Right hindlimb (tissue), 1 donor: ENCODE results near the gene SPDL1.

Experiments used
- DNase-seq: peaks from one replicate; pipeline ENCODE4 v3.0.0-alpha.2; 2018

Gene SPDL1, protein sequence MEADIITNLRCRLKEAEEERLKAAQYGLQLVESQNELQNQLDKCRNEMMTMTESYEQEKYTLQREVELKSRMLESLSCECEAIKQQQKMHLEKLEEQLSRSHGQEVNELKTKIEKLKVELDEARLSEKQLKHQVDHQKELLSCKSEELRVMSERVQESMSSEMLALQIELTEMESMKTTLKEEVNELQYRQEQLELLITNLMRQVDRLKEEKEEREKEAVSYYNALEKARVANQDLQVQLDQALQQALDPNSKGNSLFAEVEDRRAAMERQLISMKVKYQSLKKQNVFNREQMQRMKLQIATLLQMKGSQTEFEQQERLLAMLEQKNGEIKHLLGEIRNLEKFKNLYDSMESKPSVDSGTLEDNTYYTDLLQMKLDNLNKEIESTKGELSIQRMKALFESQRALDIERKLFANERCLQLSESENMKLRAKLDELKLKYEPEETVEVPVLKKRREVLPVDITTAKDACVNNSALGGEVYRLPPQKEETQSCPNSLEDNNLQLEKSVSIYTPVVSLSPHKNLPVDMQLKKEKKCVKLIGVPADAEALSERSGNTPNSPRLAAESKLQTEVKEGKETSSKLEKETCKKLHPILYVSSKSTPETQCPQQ

DNA sequence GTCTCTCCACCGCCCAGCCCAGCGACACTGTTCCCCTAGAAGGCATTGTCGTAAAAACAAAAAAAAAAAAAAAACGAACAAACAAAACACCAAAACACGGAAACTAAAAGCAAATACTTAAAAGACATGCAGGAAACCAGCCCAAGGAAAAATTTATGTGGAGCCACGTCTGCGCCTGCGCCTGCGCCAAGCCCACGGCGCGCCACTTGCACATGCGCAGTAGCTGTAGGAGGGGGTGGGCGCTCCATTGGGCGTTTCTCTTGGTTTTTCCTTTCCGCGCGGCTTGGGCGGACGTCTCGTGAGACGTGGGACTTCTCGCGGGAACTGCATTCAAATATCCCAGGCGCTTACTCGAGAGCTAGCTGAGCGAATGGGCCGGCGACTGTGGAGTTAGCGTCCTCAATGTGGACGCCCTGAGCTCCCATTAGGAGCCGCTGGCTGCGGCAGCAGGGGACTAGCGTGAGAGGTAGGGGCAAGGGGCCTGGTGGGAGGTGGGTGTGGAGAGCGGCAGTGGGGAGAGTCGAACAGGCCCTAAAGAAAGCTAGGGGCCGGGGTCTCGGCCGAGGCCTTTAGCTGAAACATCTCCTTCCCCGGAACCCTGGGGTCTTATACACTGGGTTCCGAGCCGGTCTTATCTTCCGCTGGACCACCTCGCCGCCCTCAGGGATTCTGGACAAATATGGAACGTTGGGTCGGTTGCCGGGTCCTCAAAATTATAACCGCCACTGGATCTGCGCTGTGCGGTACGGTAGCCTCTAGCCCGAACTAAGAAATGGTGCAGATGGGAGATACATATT is at the start of gene SPDL1:
TSS of gene SPDL1 (plus strand) at position 350 of the 797 bp plus-strand sequence. CDS start 4,644 bp downstream, outside the sequence.
- peak; percentile 97 for DNase-seq

DNA sequence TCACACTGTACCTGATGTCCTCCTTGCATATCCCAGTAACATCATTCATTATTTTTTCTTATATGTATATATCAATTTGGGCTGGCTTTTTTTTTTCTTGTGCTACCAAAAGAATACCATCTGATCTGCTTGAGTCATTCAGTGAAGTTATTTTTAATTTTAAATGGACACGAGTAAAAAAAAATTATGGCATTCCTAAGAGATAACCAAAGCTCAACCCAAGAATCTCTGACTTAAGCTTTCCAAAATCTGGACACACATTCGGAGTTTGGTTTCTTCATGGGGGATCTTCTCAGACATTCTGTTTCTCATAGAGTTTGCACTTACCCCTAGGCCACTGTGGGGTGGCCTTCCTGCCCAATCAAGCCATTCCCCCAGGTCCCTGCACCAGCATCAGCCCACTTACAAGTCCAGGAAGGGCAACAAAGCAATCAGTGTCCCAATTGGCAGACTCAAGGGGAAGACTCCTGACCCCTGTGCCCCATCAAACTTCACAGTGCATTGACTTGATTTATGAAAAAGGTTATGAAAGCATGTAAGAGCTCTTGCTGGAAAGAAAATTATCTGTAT is 49.2 kb upstream of the SPDL1 start:
- no peak for DNase-seq

DNA sequence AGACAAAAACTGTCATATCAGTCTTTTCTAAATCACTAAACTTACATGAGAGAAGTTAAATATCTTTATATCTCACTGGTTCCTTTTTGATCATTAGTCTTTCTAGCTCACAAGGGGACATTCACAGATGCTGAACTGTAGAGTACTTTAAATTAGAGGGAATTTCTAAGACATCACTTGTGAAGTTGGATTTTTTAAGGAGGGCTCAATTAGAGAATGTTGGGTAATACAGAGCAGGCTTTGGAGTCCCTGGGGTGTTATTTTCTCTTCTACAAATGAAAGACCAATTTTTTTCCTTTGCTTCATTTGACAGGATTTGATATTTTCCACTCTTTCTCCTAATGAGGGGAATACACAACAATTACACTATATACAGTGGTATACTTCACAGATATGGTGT is 48.6 kb upstream of the SPDL1 start:
- DNase-seq: no peak

DNA sequence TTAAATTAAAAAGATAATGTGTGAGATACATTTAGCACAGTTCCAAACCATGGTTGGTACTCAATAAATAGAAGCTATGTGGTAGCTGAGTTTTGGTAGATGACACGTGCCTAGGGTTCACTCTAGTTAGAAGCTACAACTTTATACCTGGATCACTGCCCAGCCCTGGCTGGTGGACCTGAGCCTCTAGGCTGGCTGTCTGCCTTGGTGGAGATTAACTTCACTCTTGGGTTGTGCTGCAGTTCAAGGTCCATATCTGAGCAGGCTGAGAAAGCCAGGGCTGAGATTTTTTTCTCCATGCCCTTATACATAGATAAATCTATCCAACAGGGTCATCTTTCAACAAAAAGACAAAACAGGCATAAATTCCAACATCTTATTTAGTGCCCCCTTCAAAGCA is 44.6 kb upstream of the SPDL1 start:
- DNase-seq: no peak

DNA sequence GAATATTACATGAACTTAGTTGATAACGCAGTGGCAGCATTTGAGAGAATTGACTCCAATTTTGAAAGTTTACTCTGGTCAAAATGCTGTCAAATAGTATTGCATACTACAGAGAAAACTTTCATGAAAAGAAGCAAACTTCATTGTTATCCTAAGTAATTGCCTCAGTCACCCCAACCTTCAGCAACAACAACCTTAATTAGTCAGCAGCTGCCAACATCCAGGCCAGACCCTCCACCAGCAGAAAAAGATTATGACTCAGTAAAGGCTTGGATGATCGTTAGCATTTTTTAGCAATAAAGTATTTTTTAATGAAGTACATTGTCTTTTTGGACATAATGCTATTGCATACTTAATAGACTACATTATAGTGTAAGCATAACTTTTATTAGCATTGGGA is 40.8 kb upstream of the SPDL1 start:
- no peak for DNase-seq

DNA sequence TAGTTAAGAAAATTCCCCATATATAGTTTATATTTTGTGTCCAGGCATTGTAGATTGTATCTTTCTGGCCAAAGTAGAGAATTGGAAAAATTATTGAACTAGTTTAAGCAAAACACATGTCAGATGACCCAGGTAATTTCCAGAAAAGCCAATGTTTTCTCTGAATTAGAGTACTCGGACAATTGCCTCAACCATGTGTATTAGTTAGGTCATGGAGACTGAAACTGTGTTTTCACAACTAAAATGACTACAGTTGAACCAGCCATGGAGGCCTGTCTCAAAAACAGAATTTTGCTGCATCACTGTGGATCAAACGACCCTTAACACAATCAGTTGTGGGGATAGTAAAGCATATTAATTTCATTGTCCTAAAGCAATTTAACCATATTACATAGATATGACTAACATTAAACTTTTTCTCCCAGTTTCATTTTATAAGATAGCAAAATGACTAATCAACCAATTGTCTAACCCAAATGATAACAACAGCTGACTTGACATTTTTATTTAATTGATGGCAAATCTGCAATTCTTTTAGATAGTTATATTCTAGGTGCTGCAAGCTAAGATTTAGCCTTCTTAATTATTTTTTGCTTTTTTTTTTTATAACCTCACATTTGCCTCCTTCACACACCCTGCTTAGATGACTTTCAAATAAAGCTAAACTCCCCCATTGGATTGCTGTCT is 39.2 kb upstream of the SPDL1 start:
- no peak for DNase-seq

DNA sequence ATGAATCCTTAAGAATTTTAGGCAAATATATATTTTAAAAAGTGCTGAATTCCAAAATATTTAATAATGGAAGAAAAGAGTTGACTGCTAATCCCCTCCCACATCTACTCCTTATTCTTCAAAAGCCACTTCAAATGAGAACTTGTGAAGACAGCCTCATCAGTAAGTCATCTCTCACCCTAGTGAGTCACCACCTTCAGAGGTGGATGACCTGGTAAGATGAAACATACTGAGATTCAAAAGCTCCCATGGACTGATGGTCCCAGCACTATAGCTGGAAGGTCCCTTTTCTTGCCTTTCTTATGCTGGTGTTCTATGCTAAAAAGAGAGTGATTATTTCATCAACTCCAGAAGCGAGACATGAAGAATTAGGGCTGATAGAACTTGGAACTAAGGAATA is 37.8 kb upstream of the SPDL1 start:
- no peak for DNase-seq

DNA sequence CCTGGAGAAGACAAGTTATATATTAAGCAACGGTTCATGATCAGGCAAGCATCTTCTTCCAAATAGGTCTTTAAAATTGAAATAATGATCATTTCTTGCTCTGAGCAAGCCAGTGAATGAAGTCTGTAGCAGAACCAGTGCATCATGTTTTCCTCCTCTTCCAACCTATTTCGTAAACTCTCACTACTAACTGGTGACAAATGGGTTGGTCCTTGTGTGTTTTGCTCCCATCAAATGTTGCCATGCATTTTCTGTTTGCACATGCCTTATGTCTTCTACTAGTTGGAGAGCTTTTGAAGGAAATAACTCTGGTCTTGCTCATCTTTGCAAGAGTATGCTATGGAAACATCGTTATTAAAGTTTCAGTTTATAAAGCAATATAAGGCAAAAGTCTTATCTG is 37.2 kb upstream of the SPDL1 start:
- no peak for DNase-seq

DNA sequence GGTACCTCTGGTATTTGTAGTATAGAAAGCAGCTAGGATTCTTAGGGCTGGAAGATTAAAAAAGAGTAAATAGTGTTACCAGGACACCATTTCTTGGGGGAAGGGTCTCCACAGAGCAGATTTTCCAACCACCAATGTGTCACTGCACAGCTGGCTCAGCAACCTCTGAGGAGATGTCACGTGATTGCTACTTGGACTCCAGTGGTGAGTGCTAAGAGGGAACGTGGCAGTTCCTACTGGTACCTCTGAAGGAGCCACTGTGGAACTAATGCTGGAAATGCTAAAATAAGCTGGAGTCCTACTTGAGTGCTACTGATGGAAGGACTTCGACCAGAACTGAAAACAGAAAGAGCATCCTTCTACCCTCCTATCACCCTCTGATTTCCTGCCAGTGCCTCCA is 36.1 kb upstream of the SPDL1 start:
- DNase-seq: peak; percentile 19

DNA sequence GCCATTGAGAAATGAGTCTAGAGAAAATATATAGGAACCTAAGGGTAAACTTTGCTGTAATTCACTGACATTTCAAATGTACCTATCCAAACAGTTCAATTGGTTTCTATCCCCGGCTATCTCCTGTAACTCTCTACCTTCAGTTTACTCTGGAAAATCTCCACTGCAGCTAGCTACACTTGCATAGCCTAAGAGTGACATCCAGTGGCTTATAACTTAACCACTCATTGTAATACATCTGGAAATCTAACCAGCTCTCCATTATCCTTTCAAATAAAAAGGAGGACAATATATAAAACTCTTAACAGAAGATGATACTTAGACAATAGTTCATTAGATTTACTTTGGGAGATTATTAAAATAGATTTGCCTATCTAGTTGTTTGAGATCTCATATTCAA is 35.3 kb upstream of the SPDL1 start:
- no peak for DNase-seq

DNA sequence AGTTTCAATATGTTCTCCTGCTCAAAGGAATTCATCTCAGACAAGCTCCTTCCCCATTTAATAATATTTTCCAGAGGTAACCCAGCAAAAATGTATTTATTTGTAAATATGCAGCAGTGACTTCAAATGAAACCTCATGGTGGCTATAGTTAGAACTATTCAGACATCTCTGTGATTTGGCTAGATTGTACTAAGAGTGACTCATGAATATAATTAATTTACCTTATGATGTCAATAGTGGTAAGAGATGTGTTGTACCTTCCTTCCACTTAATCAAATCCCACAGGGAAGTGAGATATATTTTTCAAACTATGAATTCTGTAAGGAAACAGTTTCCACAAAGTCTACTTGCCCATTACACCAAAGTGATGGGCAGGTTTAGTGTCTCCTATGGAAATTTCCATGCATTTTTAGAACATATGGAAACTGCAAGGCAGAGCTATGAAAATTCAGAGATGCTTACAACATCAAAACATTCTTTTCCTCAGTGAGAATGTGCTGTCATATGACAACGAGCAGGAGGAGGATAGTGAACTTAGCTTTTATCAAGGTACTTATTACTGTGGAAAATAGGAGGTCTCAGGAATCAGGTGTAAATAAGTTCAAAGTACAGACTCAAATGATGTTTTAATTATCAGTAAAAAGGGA is 34.0 kb upstream of the SPDL1 start:
- no peak for DNase-seq

DNA sequence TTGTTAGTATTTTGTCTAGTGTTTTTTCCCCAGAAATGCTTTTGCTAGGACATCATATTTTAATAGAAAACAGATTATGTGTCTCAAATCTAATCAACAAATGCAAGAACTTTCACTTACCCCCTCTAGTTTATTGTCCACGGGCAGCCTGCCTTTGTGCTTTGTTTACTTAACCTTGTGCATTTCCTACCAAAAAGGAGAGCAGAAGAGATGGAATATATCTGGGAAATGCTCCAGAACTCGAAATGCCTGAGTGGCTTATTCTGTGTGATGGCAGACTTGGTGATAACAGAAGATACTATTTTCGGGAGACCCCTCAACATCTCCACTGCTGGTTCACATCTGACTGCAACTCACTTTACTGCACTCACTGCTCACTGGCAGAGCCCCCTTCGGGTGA is 33.3 kb upstream of the SPDL1 start:
- no peak for DNase-seq

DNA sequence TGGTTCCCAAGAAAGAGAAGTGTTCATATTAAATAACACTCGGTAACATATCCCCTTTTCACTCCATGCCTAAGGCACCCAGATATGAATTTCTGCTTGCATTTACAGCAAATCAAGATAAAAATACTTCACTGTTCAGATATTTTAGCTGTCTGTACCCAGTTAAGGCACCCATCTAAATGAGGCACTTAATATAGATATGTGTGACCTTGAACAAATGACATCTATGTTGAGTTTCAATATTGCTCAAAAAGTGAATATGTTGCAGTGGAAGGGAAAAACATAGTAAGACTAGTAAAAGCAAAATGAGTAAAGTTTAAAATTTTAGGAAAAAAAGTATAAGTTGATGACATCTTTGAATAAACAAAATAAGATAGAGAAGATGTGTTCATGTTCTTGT is 32.4 kb upstream of the SPDL1 start:
- DNase-seq: no peak

DNA sequence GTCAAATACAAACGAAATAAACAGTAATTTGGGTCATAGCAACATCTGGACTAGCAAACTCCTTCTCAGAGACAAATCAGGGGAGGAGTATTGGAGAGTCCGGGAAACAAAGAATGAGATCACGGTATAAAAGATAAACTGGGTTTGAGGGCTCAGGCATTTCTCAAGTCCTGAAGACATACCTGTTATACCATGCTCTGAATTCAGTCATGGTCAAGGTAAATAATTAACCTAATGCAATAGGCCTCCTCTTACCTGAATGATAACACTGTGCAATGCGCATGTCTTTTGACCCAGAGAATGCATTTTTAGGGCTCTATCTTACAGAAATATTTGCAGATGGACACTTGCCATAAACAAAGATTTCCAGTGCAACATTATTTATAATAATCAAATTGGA is 31.9 kb upstream of the SPDL1 start:
- no peak for DNase-seq

DNA sequence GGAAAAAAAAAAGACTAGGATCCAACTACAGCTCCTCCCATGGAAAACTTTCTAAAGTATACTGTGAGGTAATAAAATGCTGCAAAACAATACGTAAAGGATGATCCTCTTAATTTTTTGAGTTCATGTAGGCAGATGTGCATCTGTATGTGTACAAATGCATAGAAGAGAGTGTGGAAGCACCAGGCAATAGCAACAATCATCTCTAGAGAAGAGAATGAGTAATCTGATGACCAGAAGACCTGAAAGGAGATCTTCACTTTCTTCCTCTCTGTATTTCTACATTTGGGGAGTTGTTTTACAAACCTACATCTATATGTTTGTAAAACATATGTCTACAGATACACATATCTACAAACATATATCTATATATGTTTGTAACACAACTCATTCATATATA is 29.3 kb upstream of the SPDL1 start:
- DNase-seq: no peak

DNA sequence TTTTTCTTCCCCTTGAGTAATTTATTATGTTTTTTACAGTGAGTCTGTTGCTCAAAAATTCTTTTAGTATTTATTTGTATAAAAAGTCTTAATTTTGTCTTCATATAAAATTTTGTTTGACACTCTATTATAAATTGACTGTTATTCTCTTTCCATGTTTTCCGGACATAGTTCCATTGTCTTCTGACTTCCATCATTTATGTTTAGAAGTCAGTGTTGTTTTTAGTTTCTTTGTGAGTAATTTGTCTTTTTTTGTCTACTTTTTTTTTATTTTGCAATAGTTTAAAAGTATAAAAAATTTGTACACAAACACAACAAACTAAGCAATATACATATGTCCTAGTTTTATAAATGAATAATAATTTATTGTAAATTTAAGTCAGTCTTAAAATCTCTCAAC is 25.7 kb upstream of the SPDL1 start:
- no peak for DNase-seq

DNA sequence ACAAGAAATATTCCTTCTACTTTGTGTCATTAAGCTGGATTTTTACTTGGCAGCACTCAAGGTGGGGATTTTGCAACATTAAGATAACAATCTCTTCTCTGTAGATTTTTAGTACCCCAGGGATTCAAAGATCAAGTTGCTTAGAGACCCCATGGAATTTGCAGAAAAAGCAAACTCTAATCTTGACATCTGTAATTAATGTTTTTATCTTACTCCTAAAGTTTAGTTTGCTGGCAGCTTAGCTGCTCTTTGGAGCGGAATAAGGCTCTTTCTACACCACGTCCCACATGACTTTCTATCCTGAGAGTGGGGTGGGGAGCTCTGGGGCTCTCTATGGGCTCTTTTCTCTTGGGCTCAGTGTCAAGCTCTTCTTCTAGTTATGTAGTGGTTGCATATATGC is 21.7 kb upstream of the SPDL1 start:
- DNase-seq: no peak

DNA sequence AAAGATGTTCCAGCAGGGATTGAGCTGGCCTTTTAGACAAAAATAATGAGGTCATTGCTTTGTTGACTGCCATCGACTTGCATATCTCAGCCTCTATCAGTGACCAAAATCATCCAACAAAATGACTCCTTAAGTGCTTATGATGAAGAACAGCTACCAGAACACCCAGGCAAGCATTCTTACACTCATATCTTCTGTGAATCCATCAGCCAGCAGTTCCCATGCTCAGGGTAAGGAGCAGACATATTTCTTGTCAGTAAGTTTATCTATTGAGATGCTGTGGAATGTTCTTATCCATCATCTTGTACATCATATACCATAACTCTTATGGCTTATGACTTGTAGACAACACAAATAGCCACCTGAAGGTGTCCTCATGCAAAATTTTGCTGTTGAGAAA is 20.2 kb upstream of the SPDL1 start:
- no peak for DNase-seq

DNA sequence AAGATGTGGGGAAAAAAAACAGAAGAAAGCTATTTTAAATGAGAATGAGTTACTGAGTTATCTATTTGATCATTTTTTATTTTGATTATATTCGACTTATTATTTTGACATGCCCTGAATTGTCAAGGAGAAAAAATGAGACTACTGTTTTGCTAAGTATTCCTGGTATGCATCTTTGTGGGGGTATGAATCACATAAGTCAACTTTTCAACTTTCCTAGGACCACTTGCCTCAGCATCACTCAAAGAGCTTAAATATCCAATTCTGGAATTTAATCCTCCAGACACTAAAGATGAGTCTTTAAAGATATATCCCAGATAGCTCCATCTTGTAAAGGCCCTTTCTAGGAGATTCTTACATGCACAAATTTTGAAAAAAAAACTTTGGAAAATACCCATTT is 17.4 kb upstream of the SPDL1 start:
- no peak for DNase-seq

DNA sequence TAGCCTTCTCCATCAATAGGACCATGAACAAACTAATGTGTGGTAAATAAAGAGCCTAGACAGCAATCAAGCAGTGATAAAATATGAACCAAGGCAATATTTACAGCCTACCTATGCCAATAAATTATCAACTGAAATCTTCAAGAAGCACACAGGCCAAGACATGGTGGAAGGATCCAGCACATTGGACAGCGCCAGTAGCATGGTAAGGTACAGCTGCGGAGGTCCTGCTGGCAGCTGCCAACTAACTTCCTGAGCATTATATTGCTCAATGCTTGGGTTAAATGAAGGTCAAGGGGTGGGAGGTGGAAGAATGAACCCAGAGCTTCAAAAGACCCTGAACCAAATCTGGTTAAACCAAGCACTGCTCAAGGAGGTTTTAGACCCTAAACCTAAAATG is 16.5 kb upstream of the SPDL1 start:
- DNase-seq: no peak

DNA sequence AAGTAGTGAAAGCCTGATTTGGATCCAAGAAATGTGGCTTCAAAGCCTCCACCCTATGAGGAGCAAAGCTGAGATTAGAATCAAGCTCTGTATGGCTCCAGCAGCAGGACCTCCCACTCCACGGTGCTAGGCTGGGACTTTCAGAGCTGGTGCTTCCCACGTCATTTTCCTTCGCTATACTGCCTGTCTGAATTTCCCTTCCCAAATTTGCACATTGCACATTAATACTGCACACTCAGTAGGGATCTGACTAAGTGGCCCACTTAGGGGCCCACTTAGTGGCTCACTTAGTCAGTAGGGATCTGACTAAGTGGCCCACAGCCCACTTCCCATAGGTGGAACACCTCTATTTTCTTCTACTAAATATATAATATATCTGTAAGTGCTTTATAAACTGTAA is 14.1 kb upstream of the SPDL1 start:
- no peak for DNase-seq

DNA sequence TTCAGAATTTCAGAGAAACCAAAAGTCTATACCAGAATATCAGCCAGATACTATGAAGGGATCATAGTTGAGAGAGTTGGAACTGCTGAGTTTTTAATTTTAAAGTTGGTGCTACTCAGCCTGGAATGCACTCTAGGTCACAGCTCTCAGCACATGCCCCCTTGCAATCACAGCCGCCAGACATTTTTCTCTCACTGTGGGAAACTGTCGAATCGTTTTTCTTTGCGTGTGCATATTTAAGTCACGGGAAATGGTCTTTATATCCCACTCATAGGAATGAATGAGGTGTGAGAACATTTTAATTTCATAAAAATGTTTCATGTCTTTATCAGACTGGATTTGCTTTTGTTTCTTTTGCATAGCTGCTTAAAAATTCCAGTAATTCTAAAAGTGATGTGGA is 12.2 kb upstream of the SPDL1 start:
- no peak for DNase-seq
